Measurements from ENCODE around the gene ATXN2. TPM values are rescaled to one million over a fixed set of nuclear protein-coding genes. Genes with fewer than 3 reads are reported as not detected.

Gene ATXN2
- total RNA-seq, 4 donors from 2014 or later, result 20.3 to 42.9 (median 25.9) TPM

DNA sequence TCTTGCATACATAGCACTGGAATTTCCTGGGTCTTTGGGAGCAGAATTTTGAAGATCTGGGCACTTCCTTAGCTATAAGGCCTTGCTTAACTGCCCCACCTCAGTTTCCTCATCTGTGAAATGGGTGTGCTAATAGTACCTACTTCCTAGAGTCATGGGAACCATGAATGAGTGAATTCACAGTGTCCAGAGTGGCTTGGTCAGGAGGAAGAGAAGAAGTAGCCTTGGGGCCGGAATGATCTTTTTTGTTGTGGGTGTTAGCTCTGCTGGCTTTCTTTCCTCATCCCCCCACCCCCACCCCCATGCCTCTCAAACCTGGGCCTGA lies 191.0 kb downstream of the ATXN2 start:
- 83 to 89% methylated on average over 1 of the region's 1 CpG for WGBS, 2 donors
- no peak for DNase-seq (ENCODE audit: low spot score in 2 of 2)
- no peak overlapping the region for H3K4me3 ChIP-seq (ENCODE audit: low read depth, poor library complexity, severe bottlenecking)
- TF ChIP-seq POLR2A (IDR thresholded peaks at IDR 0.05), result no peak
- TF ChIP-seq, protein P1, sequence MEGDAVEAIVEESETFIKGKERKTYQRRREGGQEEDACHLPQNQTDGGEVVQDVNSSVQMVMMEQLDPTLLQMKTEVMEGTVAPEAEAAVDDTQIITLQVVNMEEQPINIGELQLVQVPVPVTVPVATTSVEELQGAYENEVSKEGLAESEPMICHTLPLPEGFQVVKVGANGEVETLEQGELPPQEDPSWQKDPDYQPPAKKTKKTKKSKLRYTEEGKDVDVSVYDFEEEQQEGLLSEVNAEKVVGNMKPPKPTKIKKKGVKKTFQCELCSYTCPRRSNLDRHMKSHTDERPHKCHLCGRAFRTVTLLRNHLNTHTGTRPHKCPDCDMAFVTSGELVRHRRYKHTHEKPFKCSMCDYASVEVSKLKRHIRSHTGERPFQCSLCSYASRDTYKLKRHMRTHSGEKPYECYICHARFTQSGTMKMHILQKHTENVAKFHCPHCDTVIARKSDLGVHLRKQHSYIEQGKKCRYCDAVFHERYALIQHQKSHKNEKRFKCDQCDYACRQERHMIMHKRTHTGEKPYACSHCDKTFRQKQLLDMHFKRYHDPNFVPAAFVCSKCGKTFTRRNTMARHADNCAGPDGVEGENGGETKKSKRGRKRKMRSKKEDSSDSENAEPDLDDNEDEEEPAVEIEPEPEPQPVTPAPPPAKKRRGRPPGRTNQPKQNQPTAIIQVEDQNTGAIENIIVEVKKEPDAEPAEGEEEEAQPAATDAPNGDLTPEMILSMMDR (IDR thresholded peaks at IDR 0.05), result no peak
- intact Hi-C loops (cut with DNase I; ENCODE audit: low total_unique reads), result loop anchor here (5.0 kb wide), 1 partner anchor 1929 kb away; the partner anchor contains the start of gene SLC8B1

- DNase-seq (ENCODE audit: low spot score in 2 of 2), result no peak
- intact Hi-C loops (cut with DNase I; ENCODE audit: low total_unique reads), result loop anchor here (5.0 kb wide), 1 partner anchor 1930 kb away; the partner anchor contains the start of gene SLC8B1
- TF ChIP-seq, protein P1 (IDR thresholded peaks at IDR 0.05), result no peak
- WGBS, 2 donors, result 69 to 74% methylated on average over 8 to 9 of the region's 9 CpGs
- H3K4me3 ChIP-seq (ENCODE audit: low read depth, poor library complexity, severe bottlenecking), result peak overlapping the region; percentile 72
These were observed 191.6 kb downstream of the ATXN2 start for GRCh38 chr12:111407377-111408115.

DNA sequence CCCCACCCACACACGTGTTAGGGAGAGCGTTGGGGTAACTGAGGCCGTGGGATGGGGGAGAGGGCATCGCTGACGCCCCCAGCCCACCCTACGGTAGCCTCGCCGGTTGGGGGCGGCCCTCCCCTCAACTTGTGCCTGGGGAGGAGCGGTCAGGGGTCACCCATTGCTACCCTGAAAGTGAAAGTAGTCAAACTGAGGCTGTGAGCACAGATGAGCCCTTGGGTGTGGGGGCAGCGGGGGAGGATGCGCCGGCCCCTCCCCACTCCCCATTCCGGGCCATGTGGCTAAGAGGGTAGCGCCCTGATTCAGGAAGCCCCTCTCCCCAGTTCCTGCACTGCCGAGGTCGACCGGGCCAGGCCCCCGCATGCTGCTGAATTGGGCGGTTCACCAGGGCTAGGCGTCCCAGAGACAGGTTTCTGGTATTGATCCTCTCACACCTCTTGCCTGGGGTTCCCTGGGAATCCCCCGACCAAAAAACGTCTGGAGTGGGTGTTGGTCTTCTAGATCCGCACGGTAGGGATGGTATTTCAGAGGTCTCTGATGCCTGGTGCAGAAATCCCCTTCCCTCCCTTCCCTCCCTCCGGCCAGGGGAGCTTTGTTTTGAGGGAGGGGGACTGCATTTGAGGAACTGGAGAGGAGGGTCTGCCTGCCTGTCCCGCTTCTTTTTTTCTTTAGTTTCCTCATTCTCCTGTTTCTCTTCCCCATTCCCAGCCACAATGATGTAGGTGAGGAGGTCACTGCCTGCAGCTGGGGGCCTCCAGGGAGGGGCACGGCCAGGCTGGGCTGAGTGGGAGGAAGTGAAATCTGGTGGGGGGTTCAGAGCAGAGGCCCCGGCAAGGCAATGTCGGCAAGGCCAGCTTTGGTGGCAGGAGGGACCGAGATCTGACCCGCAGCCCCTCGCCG lies 192.4 kb downstream of the ATXN2 start:
- no peak for DNase-seq (ENCODE audit: low spot score in 2 of 2)
- 18 to 26% methylated on average over 27 to 30 of the region's 34 CpGs for WGBS, 2 donors
- TF ChIP-seq, protein P1 (IDR thresholded peaks at IDR 0.05), result no peak
- no peak for TF ChIP-seq POLR2A (IDR thresholded peaks at IDR 0.05)
- H3K4me3 ChIP-seq (ENCODE audit: low read depth, poor library complexity, severe bottlenecking), result peak overlapping the region; percentile 72
- intact Hi-C loops (cut with DNase I; ENCODE audit: low total_unique reads), result loop anchor here (5.0 kb wide), 1 partner anchor 1931 kb away; the partner anchor contains the start of gene SLC8B1

GRCh38 chr12:111405859-111406473 lies 193.1 kb downstream of the ATXN2 start, which contains the start of gene SH2B3:
TSS of gene SH2B3 (plus strand) at chr12:111405923. CDS start at chr12:111418146, 12,223 bp downstream.
- peak in 1 of 2 donors; percentile 90 for DNase-seq (ENCODE audit: low spot score in 2 of 2)
- peak within 1 kb of the TSS; percentile 72 for H3K4me3 ChIP-seq (ENCODE audit: low read depth, poor library complexity, severe bottlenecking)
- intact Hi-C loops (cut with DNase I; ENCODE audit: low total_unique reads), result loop anchor here (5.0 kb wide), 1 partner anchor 1931 kb away; the partner anchor contains the start of gene SLC8B1
- WGBS, 2 donors, result 0% methylated on average over 6 to 12 of the region's 80 CpGs
- TF ChIP-seq, protein P1 (IDR thresholded peaks at IDR 0.05), result no peak
- TF ChIP-seq POLR2A (IDR thresholded peaks at IDR 0.05), result peak in 1 of 2 donors; percentile 13

GRCh38 chr12:111405149-111405858 lies 193.8 kb downstream of the ATXN2 start:
- DNase-seq (ENCODE audit: low spot score in 2 of 2), result peak; percentile 93 to 99
- no peak for TF ChIP-seq POLR2A (IDR thresholded peaks at IDR 0.05)
- TF ChIP-seq, protein P1 (IDR thresholded peaks at IDR 0.05), result no peak

More at GRCh38 chr12:111405149-111405858, 193.8 kb downstream of the ATXN2 start:
- WGBS, 2 donors, result 3 to 11% methylated on average over 23 to 49 of the region's 59 CpGs
- H3K4me3 ChIP-seq (ENCODE audit: low read depth, poor library complexity, severe bottlenecking), result no peak overlapping the region
- intact Hi-C loops (cut with DNase I; ENCODE audit: low total_unique reads), result loop anchor here (5.0 kb wide), 1 partner anchor 1932 kb away; the partner anchor contains the start of gene SLC8B1
